ENCODE results near the gene CFAP221. TPM values are rescaled to one million over a fixed set of nuclear protein-coding genes. Genes with fewer than 3 reads are reported as not detected.
A peak's percentile ranks its signal among the peaks of the same experiment; 100 is the strongest.

Gene CFAP221
- total RNA-seq, 2 experiments from 2014 or later, result not detected

DNA sequence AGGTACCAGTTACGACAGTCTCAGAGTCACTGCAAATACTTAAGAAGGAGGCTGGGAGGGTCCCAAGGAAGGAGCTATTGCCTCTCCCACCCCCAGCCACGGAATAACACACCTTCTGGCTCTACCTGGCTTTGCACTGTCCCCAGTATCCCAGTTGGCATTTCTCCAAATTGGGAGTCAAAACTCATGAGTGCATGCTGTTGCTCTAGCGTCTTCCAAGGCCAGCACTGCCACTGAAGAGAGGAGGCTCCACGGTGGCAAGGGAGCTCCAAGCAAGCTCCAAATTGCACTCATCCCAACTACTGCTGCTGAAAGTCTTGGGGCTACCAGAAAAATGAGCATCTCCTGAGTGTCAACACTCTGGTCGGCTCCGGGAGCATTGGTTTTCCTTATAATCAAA lies 21.6 kb upstream of the CFAP221 start:
- Mint-ChIP-seq H3K4me1 (no peaks in the 10 kb centered on the region), H3K27ac (no peak overlapping the region), H3K4me3 (no peak overlapping the region), H3K36me3 (ENCODE audit: low read depth) (no peaks in the 10 kb centered on the region), H3K9me3 (no peaks in the 10 kb centered on the region), H3K27me3 (peaks cover 31% of the 10 kb centered on the region)
- POLR2A ChIA-PET, result no interaction called here
- DNase-seq, result no peak
- CTCF ChIA-PET, result no interaction called here

DNA sequence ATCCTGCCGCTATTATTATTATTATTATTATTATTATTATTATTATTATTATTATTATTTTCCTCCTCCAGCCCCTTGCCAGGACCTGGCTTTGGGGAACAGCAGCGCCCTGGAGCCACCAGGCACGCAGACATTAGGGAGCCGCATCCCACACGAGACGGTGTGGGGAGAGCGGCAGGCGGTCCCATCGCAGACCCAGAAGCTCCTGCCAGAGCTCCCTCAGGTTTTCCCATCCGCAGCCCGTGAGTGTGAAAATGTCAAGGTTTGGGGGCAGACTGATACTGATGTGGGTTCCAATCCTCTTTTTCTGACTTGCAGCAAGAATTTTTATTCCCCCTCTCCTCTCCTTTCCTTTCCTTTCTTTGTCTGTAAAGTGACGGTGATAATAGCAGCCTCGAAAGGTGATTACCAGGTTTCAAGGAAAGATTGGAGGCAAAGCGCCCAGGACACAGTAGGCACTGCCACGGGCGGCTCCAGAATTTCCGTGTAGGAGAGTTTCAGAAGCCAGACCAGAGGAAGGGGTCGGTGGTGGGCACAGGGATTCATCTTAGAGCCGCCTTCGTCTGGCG lies 20.8 kb upstream of the CFAP221 start:
- ChIA-PET POLR2A (no interaction called here), CTCF (interaction anchor here (1.0 kb wide), 1 partner anchor 9 kb away, joined by 3 read pairs; no protein-coding TSS in a partner anchor)
- Mint-ChIP-seq H3K9me3 (no peaks in the 10 kb centered on the region), H3K36me3 (ENCODE audit: low read depth) (no peaks in the 10 kb centered on the region), H3K4me3 (no peak overlapping the region), H3K27me3 (peaks cover 34% of the 10 kb centered on the region), H3K27ac (no peak overlapping the region), H3K4me1 (no peaks in the 10 kb centered on the region)
- no peak for DNase-seq

DNA sequence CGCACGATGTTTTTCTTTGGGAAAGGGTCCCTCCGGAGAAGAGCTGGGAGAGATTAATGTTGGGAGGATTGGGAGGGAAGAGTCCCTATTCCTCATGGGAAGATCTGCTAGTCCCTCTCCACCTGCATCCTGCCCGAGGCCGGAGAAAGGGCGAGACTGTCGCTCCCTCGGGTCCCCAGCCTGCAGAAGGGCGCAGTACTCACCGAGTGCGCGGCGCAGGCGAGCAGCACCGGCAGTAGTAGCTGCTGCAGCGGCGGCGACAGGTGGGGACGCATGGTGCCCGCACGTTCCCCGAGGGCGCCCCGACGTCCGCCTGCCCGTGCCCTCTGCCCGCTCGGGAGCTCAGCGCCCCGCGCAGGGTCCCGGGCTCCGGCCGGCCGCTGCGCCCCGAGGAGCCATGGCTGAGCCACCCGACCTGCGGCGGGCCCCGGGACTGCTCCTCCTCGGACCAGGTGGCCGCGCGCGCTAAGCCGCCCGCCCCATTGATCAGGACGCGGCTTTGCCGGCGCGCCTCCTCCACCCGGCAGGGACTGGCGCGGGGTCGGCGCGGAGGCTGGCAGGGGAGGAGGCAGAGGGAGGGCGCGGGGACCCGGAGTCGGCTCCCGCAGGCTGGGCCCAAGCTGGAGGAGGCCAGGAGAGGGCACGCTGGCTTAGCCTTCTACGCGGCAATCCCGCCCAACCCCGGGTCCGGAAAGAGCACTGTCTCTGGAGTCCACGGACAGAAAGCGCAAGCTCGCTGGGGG lies 20.1 kb upstream of the CFAP221 start, which contains the start of gene SCTR:
Gene SCTR (minus strand): TSS at position 532 of the 743 bp plus-strand sequence. CDS start 257 bp downstream, at position 275.
- H3K4me3 Mint-ChIP-seq, result no peak within 1 kb of the TSS
- no peaks in the 10 kb centered on the region for H3K4me1 Mint-ChIP-seq
- peaks cover 36% of the 10 kb centered on the region for H3K27me3 Mint-ChIP-seq
- no peak for DNase-seq
- CTCF ChIA-PET, result interaction anchor here (1.0 kb wide), 1 partner anchor 8 kb away, joined by 3 read pairs; no protein-coding TSS in a partner anchor
- H3K9me3 Mint-ChIP-seq, result no peaks in the 10 kb centered on the region
- POLR2A ChIA-PET, result no interaction called here
- no peaks in the 10 kb centered on the region for H3K36me3 Mint-ChIP-seq (ENCODE audit: low read depth)
- H3K27ac Mint-ChIP-seq, result no peak within 1 kb of the TSS

DNA sequence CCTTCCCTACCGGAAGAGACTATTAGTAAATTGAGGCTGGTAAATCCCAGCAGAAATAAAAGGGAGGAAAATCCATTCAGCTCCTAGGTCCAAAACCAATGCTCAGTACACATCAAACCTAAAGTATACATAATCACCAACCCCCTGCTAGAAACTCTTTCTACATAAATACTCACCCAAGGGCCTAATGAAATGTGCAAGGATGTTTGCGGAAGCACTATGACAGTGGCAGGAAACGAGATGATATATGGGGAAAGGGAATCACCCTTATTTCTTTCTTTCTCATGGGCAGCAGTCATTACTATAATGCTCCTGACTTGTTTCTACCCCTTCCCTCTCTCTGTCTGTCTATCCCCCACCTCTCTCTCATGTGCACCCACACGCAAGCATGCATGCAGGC lies 18.6 kb upstream of the CFAP221 start:
- Mint-ChIP-seq H3K36me3 (ENCODE audit: low read depth) (no peaks in the 10 kb centered on the region), H3K9me3 (no peaks in the 10 kb centered on the region), H3K27me3 (peaks cover 35% of the 10 kb centered on the region), H3K27ac (no peak overlapping the region), H3K4me1 (no peaks in the 10 kb centered on the region), H3K4me3 (no peak overlapping the region)
- POLR2A ChIA-PET, result no interaction called here
- CTCF ChIA-PET, result interaction anchor here (0.8 kb wide), 1 partner anchor 8 kb away, joined by 3 read pairs; no protein-coding TSS in a partner anchor
- no peak for DNase-seq

DNA sequence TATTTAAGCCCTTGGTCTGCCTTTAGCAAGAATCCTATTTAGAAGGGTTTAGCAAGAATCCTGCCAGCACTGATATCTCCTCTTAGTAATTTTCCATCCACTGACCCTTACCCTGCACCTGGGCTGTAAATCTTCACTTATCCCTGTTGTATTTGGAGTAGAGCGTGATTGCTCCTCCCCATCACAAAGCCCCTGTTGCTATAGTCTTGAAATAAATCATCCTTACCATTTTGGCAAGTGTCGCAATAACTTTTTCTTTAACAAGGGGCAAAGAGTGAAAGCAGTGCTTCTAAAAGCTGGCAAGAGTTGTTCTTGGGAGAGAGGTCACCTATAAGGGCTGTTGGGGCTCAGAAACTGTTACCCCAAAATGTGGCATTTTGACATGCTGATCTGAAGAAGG lies 16.2 kb upstream of the CFAP221 start:
- H3K27me3 Mint-ChIP-seq, result peaks cover 32% of the 10 kb centered on the region
- no peak overlapping the region for H3K27ac Mint-ChIP-seq
- CTCF ChIA-PET, result no interaction called here
- H3K4me3 Mint-ChIP-seq, result no peak overlapping the region
- H3K9me3 Mint-ChIP-seq, result peaks cover 5% of the 10 kb centered on the region
- no peak for DNase-seq
- POLR2A ChIA-PET, result no interaction called here
- no peaks in the 10 kb centered on the region for H3K4me1 Mint-ChIP-seq
- H3K36me3 Mint-ChIP-seq (ENCODE audit: low read depth), result no peaks in the 10 kb centered on the region

DNA sequence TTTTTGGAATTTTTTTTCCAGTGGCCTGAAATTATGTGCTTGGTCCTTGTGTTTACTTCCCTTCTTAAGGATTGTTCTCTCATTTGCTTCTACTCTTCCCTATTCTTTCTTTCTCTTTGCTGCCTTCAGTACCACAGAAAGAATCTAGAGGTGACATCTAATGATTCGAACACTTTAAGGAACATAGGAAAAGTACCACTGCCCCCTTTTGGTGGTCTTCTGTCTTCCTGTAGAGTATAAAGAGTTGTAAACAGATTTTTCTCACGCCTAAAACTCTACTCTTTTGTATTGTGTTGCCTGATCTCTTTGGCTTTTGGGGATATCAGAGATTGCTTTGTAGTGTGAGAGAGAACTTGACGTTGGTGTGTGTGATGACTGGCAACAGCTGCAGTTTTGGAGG lies 13.0 kb upstream of the CFAP221 start:
- H3K27me3 Mint-ChIP-seq, result peaks cover 12% of the 10 kb centered on the region
- POLR2A ChIA-PET, result no interaction called here
- CTCF ChIA-PET, result no interaction called here
- no peak for DNase-seq
- peaks cover 14% of the 10 kb centered on the region for H3K9me3 Mint-ChIP-seq
- H3K4me3 Mint-ChIP-seq, result no peak overlapping the region
- H3K36me3 Mint-ChIP-seq (ENCODE audit: low read depth), result peaks cover 2% of the 10 kb centered on the region
- H3K4me1 Mint-ChIP-seq, result no peaks in the 10 kb centered on the region
- H3K27ac Mint-ChIP-seq, result no peak overlapping the region

DNA sequence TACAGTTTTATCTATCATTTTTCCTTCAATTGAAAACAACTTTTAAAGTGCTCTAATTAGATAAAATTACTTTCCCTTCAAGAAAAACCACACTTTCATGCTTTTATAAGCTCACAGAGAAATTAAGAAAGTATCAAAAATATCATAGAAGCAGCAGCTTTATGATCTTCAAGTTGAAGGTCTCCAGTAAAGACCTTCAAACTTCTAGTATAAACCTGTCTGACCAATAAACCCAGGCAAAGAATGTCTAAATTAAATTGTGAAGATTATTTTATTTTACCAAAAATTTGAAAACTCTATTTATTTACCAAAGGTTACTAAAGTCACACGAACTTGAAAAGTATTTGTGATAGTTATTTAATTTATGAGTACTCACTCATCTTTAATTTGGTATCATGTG lies 10.7 kb upstream of the CFAP221 start:
- H3K9me3 Mint-ChIP-seq, result peaks cover 14% of the 10 kb centered on the region
- no peaks in the 10 kb centered on the region for H3K4me1 Mint-ChIP-seq
- ChIA-PET POLR2A (no interaction called here), CTCF (no interaction called here)
- no peak overlapping the region for H3K4me3 Mint-ChIP-seq
- H3K36me3 Mint-ChIP-seq (ENCODE audit: low read depth), result peaks cover 2% of the 10 kb centered on the region
- no peak overlapping the region for H3K27ac Mint-ChIP-seq
- DNase-seq, result no peak
- peaks cover 13% of the 10 kb centered on the region for H3K27me3 Mint-ChIP-seq

DNA sequence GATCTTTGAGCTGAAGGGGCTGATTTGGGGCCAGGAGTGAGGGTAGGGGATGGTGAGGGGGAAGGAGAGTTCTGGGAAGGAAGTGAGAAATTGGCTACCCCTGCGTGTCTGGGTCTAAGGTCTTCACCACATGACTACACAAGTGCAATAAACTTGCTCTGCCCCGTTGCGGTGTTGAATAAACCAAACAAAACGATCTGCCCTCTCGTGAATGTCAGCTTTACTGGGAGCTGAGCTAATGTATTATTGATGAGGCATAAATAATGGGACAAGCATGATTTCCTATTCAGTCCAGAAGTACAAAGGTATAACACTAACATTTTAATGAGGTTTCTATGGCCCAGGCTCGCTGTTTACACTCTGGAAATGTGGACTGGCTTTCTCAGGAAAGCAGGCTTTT lies 8.0 kb upstream of the CFAP221 start:
- Mint-ChIP-seq H3K4me1 (no peaks in the 10 kb centered on the region), H3K27me3 (peaks cover 14% of the 10 kb centered on the region), H3K36me3 (ENCODE audit: low read depth) (peaks cover 2% of the 10 kb centered on the region), H3K9me3 (peaks cover 14% of the 10 kb centered on the region), H3K27ac (no peak overlapping the region), H3K4me3 (no peak overlapping the region)
- DNase-seq, result no peak
- CTCF ChIA-PET, result no interaction called here
- POLR2A ChIA-PET, result no interaction called here

DNA sequence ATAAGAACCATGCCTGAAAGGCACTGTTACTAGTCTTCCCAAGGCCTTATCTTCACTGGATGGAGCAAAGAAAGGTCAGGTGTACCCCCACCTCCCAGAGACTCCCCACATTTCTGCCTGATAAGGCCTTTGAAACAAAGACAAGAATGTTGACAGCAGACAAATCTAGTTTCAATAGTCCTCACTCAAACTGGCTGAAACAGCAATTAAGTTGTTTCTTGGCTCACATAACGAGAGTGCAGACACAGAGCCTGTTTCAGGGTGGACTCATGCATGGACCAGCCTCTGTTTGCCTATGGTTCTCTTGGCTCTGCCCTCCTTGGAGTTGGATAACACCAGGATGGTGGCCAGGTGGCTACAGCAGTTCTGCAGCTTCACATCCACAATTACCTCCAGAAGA lies 7.5 kb upstream of the CFAP221 start:
- H3K9me3 Mint-ChIP-seq, result peaks cover 14% of the 10 kb centered on the region
- POLR2A ChIA-PET, result no interaction called here
- no peaks in the 10 kb centered on the region for H3K4me1 Mint-ChIP-seq
- no peak for DNase-seq
- H3K27me3 Mint-ChIP-seq, result peaks cover 16% of the 10 kb centered on the region
- H3K36me3 Mint-ChIP-seq (ENCODE audit: low read depth), result peaks cover 2% of the 10 kb centered on the region
- H3K27ac Mint-ChIP-seq, result no peak overlapping the region
- CTCF ChIA-PET, result no interaction called here
- no peak overlapping the region for H3K4me3 Mint-ChIP-seq

DNA sequence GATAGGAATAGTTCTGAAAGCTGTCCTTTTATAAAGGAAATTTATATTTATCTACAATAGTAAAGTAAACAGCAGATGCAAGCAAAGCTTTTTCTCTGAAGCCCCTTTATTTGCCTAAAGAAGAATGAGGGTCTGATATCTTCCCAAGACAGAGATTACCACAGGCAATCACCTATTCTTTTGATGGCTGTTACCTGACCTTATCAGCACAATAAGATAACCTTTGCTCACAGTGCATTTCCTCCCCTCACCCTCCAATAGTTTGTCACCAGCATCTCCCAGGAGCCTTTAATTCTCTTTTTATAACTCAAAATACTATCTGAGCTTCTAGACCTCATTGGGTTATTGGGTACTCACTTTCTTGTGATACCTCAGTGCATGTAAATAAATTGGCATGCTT lies 6.5 kb upstream of the CFAP221 start:
- peaks cover 2% of the 10 kb centered on the region for H3K36me3 Mint-ChIP-seq (ENCODE audit: low read depth)
- H3K4me1 Mint-ChIP-seq, result no peaks in the 10 kb centered on the region
- ChIA-PET POLR2A (no interaction called here), CTCF (no interaction called here)
- H3K27ac Mint-ChIP-seq, result no peak overlapping the region
- H3K4me3 Mint-ChIP-seq, result no peak overlapping the region
- peaks cover 9% of the 10 kb centered on the region for H3K9me3 Mint-ChIP-seq
- peaks cover 14% of the 10 kb centered on the region for H3K27me3 Mint-ChIP-seq
- DNase-seq, result no peak

DNA sequence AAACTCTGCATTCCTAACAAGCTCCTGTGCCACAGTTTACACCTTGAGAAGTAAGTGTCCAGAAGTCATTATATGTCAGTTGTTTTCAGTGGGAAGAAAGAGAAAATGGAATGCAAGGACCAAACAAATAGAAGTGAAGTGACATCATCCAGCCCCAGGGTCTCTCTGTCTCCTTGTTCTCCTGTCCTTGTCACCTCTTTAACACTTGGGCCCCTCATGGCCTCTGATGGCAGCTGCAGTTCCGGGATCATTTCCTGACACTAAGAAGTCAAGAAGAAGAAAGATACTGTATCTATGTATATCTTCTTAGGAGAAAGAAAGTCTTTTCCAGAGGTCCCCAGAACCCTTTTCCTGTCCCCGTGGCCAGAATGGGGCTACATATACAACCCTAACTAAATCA lies 2.8 kb upstream of the CFAP221 start:
- Mint-ChIP-seq H3K27me3 (peaks cover 41% of the 10 kb centered on the region), H3K4me3 (no peak overlapping the region), H3K27ac (no peak overlapping the region), H3K36me3 (ENCODE audit: low read depth) (no peaks in the 10 kb centered on the region), H3K4me1 (peaks cover 4% of the 10 kb centered on the region), H3K9me3 (no peaks in the 10 kb centered on the region)
- ChIA-PET CTCF (no interaction called here), POLR2A (no interaction called here)
- no peak for DNase-seq

DNA sequence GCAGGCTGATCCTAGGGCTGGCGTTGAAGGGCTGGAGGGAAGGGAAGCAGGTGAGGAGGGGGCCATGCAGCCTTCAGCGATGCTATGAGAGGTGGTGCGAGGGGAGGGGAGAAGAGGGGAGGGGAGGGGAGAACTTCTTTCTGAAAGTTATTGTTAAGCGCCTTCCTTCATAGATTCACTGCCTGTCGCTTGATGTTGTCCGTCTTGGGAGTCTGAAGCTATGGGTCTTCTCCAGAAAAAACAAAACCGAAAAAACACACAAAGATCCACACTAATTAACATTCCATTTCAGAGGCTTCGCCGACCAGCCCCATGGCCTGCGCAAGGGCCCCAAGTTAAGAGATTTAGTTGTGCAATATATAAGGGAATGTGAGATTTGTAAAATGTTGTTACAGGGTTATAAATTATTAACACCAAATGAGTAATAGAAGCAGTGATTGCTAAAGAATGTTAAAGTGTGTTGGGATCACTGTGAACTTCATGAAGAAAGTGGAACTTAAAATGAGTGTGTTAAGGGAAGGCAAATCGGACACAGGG lies 758 bp downstream of the CFAP221 start:
- no peaks in the 10 kb centered on the region for H3K9me3 Mint-ChIP-seq
- no peak for DNase-seq
- ChIA-PET CTCF (no interaction called here), POLR2A (no interaction called here)
- H3K36me3 Mint-ChIP-seq (ENCODE audit: low read depth), result no peaks in the 10 kb centered on the region
- H3K27ac Mint-ChIP-seq, result no peak overlapping the region
- H3K27me3 Mint-ChIP-seq, result peaks cover 41% of the 10 kb centered on the region
- H3K4me1 Mint-ChIP-seq, result peaks cover 4% of the 10 kb centered on the region
- peak overlapping the region; percentile 27 for H3K4me3 Mint-ChIP-seq

DNA sequence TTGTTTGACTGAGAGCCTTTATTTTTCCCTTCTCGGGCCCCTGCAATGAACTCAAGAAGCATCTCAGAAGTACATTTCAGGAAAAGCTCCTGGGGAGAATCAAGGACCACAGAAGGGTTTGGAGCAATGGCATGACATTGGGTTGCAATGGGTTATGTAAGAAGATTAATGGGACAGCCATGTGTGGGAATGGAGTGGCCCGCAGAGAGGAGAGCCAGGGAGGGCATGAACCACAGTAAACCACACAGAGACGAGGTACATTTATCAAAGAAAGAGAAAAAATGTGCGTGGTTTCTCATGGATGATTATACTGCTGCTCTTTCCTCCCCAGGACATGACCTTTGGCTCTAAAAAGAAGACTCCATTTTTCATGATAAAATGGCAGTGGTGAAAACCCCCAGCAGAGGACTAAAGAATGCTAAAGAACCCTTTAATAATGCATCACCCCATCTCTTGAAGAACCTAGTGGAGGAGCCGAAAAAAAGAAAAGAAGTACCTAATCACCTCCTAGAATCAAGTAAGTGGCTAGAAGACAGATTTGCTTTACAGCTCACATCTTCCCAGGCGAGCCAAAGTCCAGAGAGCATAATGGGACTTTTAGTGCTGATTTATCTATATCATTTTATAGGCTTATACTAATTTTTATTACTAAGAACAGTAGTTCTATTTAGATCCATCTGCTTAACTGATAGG lies 1.7 kb downstream of the CFAP221 start:
- Mint-ChIP-seq H3K36me3 (ENCODE audit: low read depth) (no peaks in the 10 kb centered on the region), H3K27ac (no peak overlapping the region), H3K4me1 (peaks cover 4% of the 10 kb centered on the region), H3K27me3 (peaks cover 45% of the 10 kb centered on the region), H3K9me3 (no peaks in the 10 kb centered on the region), H3K4me3 (no peak overlapping the region)
- CTCF ChIA-PET, result no interaction called here
- DNase-seq, result no peak
- POLR2A ChIA-PET, result no interaction called here

Data from activated CD4-positive, alpha-beta T cell treated with anti-CD3 and anti-CD28 coated beads, Interleukin-2, amount 10 ng/mL, durations not matched to agents 7 days and 5 days (primary cell).